GM21360 (cell line): ENCODE measurements around the gene TNFRSF11A.
A peak's percentile ranks its signal among the peaks of the same experiment; 100 is the strongest.

Source experiments
- ATAC-seq: cut with Tn5 transposase; IDR thresholded peaks from one replicate; pipeline ENCODE4 v1.9.1; 2021; ENCODE audit warnings: mild to moderate bottlenecking, moderate library complexity; ENCODE audit not compliant: unreplicated experiment

The TNFRSF11A gene

DNA sequence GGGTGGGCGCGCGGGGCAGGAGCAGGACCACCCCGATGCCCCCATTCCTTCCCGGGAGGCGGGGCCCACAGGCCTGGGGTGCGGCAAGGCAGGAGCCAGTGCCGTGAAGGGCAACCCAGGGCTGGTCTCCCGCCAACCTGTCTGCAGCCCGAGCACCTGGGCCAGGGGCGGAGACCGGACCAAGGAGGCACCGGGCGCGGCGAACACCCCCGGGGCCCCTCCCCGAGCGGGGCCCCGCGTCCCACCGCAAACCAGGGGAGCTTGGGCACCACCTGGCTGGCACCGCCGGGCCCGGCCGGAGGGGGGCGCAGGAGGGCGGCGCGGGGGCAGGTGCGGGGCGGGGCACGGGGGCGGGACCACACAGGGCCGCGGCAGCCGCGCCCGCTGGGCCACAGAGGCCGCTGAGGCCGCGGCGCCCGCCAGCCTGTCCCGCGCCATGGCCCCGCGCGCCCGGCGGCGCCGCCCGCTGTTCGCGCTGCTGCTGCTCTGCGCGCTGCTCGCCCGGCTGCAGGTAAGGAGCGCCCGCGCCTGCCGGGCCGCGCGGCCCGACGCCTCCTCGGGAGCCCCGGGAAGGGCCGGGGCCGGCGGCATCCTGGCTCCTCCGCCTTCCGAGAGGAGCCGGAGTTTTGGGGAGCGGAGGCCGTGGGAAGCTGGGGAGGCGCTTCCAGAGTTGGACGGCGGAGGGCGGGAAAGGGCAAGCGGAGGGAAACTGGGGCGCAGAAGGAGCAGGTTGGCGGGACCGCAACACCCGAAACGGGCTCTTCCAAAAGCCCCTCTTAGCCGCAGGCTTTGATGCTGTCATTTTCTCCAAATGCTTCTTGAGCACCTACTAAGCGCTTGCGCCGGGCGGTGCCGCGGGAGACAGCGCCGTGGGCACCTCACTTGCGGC lies at the start of gene TNFRSF11A:
Gene TNFRSF11A, plus strand, starts transcription at position 394 of the 889 bp plus-strand sequence. Its CDS starts 43 bp downstream, at position 437.
- peak; percentile 75 for ATAC-seq

DNA sequence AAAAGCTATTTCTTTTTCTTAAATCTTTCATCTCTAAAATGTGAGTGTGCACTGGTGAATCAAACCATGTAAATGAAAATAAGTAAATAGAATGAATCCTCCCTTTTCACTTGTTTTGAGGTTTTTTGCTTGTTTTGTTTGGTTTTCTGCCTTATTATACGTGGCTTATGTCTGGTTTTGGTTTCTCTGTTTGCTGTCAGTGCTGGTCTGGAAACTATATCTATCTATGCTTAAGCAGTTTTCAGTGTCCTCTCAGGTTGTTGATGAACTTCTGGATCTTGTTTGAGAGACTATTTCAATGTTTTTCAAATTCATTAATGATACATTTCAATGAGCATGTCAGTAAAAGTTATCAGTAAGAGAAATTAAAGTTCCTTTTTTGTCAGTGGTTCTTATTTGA lies 48.1 kb upstream of the TNFRSF11A start:
- no peak for ATAC-seq

DNA sequence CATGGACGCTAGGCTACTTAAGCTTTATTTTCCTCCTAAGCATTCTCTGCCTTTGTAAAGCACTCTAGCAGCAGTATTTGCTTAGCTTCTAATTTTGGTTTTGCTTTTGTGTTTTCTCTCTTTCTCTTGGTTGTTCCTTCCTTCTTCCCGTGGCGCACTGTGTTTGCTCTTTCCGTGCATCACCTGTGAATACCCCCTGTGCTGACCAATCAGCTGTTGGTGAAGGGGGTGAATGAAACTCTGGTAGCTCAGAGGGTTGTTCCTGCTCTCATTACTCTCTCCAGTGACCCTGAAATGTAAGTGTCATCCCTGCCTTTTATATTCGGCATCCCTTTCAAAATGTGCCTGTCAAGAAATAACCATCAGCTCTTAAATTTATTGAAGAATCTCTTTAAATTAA lies 45.5 kb upstream of the TNFRSF11A start:
- no peak for ATAC-seq

DNA sequence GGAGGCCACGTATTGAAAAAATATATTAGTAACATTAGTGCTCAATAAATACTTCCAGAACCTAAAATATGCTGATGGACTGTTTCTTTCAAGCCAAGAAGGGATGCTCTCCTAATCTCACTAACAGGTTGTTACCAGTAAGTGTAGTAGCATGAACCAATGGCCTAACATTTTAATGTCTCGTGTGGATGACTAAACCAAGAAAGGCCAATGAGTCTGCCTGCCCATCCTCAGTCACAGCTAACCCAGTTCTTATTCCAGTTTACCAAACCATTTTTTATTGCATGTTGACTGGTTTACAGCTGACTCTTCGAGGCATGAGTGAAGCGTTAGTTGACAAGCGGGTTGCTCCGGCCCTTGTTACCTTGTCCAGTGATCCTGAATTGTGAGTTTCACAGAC lies 45.1 kb upstream of the TNFRSF11A start:
- ATAC-seq = no peak

DNA sequence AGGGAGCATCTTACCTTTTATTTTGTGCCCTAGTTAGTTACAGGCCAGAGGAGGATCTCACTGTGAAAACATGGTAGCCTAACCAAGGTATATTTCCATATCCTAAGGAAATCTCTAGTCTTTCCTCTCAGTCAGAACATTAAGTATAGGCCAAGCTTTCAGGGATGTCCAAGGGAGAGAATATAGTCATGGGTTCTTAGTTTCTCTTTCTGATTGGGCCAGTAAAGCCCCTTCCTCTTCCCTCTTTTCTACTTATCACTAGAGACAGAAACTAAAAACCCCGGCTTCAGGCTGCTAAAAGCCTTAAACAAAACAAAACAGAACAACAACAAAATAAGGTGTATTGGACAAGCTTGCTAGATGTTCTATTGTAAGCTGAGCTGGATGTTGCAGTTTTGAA lies 44.3 kb upstream of the TNFRSF11A start:
- ATAC-seq = no peak

DNA sequence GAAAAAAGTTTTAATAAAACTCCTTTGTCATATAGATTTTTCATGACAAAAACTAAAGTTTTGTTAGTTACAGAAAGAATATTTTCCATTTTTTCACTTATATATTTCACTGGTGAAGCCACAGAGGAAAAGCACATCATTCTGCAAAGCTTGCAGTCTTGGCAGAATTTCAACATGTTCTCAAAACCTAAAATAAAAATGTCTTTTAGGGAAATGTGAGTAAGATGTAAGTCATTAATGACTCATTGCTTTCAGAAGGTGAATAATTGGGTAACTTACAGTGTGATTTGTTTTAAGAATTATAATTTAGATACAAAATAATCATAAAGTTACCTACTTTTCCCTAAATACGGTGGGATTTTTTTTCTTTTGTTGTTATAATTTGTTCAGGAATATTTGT lies 43.4 kb upstream of the TNFRSF11A start:
- no peak for ATAC-seq

DNA sequence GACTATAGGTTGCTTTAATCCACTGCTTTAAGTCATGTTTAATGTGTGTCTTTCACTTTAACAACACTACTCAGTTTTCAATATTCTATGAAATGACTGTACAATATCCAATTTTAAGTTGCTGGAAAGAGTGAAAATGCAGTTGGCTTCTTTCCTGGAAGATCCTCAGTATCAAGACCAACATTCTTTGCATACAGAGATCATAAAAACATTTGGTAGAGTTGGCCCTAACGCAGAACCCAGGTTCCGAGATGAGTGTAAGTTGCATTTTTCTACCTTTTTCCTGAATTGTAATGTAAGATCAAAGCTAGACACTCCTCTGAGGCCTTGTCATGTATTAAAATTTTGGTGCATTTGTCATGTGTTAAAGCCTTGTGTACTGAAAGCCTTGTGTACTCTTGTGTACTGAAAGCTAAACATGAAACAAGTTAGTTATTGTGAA lies 42.9 kb upstream of the TNFRSF11A start:
- ATAC-seq = no peak

DNA sequence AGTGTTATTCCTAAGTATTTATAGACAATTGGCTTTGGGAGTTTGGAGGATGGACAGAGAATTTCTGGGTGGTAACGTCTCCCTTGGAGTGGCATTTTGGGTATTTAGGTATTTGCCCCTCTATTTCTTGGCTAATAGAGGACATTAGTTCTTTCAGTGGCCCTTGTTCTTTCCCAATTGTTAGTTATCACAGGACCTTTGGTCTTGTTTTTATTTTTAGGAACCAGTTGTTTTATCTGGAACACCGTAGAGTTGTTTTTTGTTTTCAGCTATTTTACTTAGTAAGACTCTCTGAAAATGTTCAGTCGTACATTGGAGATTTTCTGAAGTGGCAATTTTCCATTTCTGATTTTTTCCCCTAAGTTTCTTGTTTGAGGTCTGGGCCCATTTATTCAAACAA lies 40.5 kb upstream of the TNFRSF11A start:
- ATAC-seq = no peak

DNA sequence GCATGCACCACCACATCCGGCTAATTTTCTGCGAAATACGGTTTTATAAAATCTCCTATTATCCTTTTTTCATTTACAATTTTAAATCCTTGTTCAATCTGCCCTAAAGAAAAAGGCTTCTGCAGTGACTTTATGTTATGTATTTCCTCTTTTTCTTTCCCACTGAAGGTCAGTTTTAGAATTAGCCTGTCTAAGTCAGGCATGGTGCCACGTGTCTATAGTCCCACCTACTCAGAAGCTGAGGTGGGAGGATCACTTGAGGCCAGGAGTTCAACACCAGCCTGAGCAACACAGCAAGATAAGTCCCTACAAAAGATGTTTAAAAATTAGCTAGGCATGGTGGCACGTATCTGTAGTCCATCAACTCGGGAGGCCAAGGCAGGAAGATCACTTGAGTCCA lies 39.8 kb upstream of the TNFRSF11A start:
- ATAC-seq = no peak

DNA sequence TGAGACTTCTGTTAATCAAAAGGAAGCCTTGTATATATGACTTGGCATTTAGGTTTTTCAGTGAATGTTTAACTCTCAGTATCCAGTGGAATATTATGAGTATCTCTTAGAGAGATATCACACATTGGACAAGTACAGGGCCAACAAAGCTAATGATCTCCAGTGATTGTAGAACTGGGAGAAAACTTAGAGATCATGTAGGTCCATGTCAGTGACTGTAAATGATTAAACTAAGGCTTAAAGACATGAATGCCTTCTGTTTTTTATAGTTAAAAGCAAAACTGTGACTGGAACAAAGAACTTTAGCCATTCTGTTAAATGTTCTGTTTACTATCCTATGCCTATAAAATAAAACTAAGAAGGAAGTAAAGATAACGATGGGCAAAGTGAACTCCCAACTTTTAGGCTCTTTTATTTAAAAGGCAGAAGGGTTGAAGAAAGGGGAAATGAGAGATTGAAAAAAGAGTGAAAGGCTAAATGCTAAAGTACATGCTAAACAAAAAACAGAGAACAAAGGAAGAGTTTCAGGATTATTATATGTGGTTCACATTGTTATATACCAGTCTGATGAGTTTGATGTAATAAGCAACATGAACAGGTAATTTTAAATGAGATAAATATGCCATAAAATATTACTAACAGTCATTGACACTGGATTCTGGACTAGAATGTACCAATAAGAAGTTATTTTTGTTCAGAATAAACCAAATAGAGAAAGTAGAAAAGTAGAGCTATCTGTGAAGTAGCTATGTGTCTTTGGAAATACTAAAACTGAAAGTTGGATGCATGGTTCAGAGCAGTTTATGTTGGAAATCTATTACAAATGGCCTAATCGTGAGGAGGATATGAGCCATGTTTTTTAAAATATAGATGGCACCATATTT lies 37.1 kb upstream of the TNFRSF11A start:
- peak; percentile 43 for ATAC-seq

DNA sequence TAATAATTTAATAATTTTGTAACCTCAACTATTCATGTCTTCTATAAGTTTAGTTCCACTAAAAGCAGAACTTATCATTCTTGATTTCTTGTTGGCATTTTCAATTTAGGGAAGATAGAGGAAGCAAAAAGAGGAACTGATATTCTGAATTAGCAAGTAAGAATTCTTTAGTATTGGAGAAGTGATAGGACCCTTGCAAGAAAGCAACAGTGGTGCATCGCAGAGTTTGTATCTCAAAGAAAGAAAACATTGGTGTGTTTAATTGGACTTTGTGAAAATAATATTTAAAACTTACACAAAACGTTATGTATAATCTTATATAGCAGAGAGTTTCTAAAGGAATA lies 36.5 kb upstream of the TNFRSF11A start:
- peak; percentile 72 for ATAC-seq

DNA sequence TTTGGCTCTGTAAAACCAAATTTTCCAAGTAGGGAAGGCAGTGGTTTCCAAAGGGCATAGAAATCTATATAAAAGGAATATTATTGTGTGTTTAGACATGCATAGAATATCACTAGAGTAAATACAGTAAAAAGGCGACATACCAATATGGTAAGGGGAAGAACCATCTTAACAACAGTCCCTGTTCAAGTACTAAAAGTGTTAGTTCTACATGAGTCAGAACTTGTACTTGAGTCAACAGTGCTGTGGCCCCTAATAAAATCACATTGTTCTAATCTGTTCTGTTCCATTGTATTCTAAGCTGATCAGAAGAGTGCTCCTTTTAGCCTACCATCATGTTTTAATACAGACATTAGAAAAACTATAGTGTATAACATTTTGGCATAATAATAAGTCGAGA lies 36.1 kb upstream of the TNFRSF11A start:
- peak; percentile 62 for ATAC-seq

DNA sequence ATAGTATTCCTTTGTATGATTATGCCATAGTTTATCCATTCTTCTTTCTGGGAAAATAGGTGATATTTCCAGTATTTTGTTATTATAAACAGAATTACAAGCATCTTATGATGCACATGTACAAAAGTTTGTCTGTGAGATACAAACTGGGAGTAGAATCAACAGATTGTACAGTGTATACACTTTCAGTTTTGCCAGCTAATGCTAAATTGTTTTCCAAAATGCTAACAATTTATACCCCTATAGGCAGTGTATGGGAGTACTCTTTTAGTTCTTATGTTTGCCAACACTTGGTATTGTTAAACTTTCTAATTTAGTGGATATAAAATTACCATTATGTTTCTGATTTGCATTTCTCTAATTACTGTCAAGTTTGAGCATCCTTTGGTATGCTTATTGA lies 31.0 kb upstream of the TNFRSF11A start:
- ATAC-seq = no peak

DNA sequence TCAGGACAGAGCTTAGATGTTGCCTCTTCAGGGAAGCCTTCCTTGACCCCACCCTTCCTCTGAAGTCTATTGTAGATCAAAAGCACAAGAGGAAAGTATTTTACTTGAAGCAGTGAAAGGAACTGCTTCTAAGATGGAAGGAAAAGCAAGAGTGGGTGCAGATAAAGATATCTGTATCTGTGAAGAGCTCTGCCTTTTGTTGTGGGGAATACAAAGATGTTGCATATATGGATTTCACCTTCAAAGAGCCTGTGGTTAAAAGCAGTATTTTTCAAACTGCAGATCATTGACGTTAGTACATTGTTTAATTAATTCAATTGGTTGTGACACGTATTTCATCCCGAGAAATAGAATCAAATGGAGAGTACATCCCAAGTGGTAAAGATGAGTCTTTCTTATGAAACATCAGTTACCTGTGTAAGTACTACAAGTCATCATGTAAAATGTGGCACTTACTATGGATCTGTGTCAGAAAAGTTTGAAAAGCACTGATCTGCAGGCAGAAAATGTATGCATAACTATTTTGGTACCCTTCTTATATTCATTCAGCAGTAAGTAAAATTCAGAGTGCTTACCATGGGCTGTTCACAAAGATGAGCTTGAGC lies 24.6 kb upstream of the TNFRSF11A start:
- ATAC-seq = no peak

DNA sequence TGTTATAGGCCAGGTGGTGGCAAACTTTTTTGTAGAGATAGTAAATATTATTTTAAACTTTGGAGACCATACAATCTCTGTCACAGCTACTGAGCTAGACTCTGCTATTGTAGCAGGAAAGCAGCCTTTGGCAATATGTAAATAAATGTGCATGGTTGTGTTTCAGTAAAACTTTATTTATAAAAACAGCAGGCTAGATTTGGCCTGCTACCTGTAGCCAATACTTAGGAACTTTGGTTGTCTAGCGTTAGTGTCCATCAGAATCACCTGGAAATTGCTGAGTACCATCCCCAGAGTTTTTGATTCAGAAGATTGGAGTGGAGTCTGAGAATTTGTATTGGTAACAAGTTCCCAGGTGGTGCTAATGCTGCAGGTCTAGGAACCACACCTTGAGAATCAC lies 23.8 kb upstream of the TNFRSF11A start:
- ATAC-seq = no peak

DNA sequence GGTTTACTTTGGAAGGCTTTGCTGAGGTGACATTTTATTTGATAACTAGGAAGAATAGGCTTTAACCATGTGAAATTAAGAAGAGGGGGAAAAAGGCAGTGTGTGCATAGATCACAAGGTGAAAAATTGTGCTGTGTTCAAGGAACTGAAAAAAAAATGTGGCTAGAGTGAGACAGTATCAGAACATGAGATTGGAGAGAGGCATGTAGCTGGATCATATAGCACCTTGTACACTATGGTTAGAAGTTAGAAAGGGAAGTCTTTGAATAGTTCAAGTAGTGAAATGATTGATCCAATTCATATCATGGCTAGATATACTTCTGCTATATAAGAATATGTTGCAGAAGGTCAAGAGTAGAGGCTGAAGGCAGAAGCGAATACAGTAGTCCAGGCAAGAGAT lies 12.3 kb upstream of the TNFRSF11A start:
- ATAC-seq = no peak

DNA sequence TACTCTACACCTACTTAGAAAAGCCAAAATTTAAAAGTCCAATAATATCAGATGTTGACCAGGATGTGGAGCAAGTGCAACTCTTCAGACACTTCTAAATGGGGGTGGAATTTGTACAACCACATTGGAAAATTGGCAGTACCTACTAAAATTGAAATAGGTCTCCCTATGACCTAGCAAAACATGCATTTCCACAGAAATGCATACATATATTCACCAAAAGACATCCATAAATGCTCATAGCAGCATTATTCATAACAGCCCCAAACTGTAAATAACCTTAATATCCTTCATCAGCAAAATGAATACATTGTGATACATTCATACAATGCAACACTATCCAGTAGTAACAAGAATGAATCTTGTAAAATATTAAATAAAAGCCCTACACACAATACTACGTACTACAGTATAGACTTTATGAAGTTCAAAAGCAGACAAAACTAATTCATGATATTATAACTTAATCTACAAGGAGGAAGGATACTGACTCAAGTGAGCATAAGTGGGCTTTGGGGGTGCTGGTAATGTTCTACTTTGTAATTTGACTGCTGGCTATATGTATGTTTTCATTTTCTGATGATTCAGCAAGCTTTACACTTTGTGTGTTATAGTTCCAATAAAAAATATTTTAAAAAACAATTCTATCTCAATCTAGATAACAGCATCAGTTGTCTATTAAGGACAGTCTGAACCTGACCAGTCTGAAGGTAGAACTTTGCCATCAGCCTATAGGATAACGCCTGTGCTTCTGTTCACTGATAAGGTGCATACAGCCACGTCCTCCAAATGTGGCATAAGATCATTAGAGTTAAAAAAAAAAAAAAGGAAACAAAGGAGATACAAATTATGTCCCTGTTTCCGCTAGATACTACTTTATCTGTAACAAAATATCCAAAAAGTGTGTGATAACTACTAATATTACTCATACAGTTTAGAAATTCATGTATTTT lies 6.6 kb upstream of the TNFRSF11A start:
- ATAC-seq = no peak

DNA sequence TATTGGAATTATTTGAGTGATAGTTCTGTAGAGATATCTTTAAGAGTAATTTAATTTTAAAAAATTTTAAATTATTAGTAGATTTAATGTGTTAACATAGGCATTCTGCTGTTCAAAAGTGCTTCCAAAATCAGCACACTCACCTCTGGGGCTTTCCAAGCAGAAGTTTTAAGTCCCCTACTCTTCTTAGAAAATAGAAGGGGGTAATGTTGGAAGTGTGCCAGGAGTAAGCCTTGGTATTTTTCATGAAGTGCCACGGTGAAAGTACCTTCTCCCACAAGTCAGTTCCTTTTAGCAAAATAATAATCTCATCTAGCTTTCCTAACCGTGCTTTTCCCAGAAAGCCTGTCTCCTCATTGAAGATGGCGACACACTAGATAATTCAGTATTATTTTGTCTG lies 3.9 kb upstream of the TNFRSF11A start:
- ATAC-seq = no peak

DNA sequence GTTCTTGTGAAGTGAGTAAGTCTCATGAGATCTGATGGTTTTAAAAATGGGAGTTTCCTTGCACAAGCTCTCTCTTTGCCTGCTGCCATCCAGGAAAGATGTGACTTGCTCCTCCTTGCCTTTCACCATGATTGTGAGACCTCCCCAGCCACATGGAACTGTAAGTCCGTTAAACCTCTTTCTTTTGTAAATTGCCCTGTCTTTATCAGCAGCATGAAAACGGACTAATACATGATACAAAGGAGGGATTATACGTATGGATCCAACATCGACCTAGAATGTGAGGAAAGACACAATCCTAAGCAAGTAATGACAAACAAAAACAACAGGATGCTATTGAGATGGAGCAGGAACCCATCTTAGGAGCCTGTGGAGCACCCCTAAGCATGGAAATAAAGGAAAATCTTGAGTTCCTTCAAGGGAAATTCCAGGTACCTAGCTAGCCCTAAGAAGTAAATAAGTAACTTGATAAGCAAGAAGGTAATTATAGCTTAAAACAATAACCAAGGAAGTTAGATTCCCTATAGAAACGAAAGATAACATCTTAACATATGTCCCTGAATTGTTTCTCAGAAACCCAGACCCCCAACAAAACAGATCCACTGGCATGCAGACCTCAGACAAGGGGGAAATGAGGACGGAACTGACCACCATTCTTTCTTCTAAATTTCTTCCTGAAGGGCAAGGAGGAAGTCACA lies 1.5 kb upstream of the TNFRSF11A start:
- ATAC-seq = no peak
